Endothelial cell of umbilical vein (primary cell): ENCODE measurements around the gene CDIP1. TPM values are rescaled to one million over a fixed set of nuclear protein-coding genes. Genes with fewer than 3 reads are reported as not detected.

ENCODE experiments used
- BruUV-seq: library from RNA; stranded (reverse); fragments of 400-500 nt; replicated peaks from 2 replicates; lab custom pipeline; 2021; lab: Mats Ljungman, UMichigan
- CTCF ChIA-PET: fragments of 300-600, 350-600 bp; sonication (Branson Sonifier 250); formaldehyde crosslinking; loops from one replicate; lab custom pipeline; 2021; ENCODE audit warnings: antibody characterized with exemption, inconsistent platforms; lab: Charles Lee
- POLR2A ChIA-PET: fragments of 300-600, 350-600 bp; sonication (Branson Sonifier 250); formaldehyde crosslinking; loops from one replicate; lab custom pipeline; 2021; ENCODE audit warnings: antibody characterized with exemption, inconsistent platforms; lab: Charles Lee
- DNase-seq: peaks from one replicate; pipeline ENCODE4 v3.0.0-alpha.2; 2011; ENCODE audit warnings: low read depth, low spot score
- FAIRE-seq: peaks from 2 replicates; lab custom pipeline; 2011; peaks lifted over from hg19 to GRCh38; lab: Jason Lieb, UNC
- H2AFZ ChIP-seq: 2 replicates; pipeline ENCODE4 v1.6.0; 2012; ENCODE audit warnings: low read depth, low read length, control low read depth, inconsistent platforms
- H3K27ac ChIP-seq: 2 replicates; pipeline ENCODE4 v1.5.1; 2011; ENCODE audit warnings: low read depth, mild to moderate bottlenecking, control low read depth, low read length, moderate library complexity; ENCODE audit not compliant: insufficient read depth
- H3K27me3 ChIP-seq, 2 experiments: 2 replicates each; pipeline versions ENCODE4 v1.6.0 to v1.6.1; 2011; ENCODE audit warnings: low read length in 2 of 2, mixed read lengths in 1 of 2; ENCODE audit not compliant: control insufficient read depth in 2 of 2, insufficient read depth in 2 of 2
- H3K36me3 ChIP-seq, 2 experiments: 2 replicates in 1 of 2; 3 replicates in 1 of 2; pipeline ENCODE4 v1.5.1; 2011; ENCODE audit warnings: low read length in 2 of 2, mild to moderate bottlenecking in 1 of 2, moderate library complexity in 1 of 2; ENCODE audit not compliant: control insufficient read depth in 2 of 2, insufficient read depth in 2 of 2; ENCODE audit errors: extremely low read depth in 1 of 2
- H3K4me1 ChIP-seq: 3 replicates; pipeline ENCODE4 v1.5.1; 2011; ENCODE audit warnings: mild to moderate bottlenecking, low read length; ENCODE audit not compliant: control insufficient read depth, insufficient read depth; ENCODE audit errors: extremely low read depth
- H3K4me2 ChIP-seq: 2 replicates; pipeline ENCODE4 v1.6.1; 2011; ENCODE audit warnings: low read length, control low read depth, mixed read lengths; ENCODE audit not compliant: insufficient read depth
- H3K4me3 ChIP-seq, 3 experiments: fragments of 200-600 bp in 1 of 3; sonication (generic), shearing (Covaris generic) in 1 of 3; replicated peaks in 1 of 3; 2 replicates each; pipeline ENCODE4 v1.5.1; 2011 to 2016; ENCODE audit warnings: control low read depth in 3 of 3, low read length in 3 of 3, mild to moderate bottlenecking in 2 of 3, inconsistent platforms in 1 of 3, low read depth in 1 of 3, moderate library complexity in 1 of 3; ENCODE audit not compliant: insufficient read depth in 1 of 3
- H3K79me2 ChIP-seq: 2 replicates; pipeline ENCODE4 v1.6.0; 2012; ENCODE audit warnings: low read length, inconsistent platforms; ENCODE audit not compliant: control insufficient read depth, insufficient read depth
- H3K9ac ChIP-seq: replicated peaks from 2 replicates; pipeline ENCODE3; 2011; ENCODE audit warnings: low read length, control low read depth; ENCODE audit not compliant: insufficient read depth; ENCODE audit errors: extremely low read depth
- H3K9me1 ChIP-seq: replicated peaks from 3 replicates; pipeline ENCODE4 v1.6.0; 2011; ENCODE audit warnings: mild to moderate bottlenecking, low read length; ENCODE audit not compliant: control insufficient read depth, insufficient read depth; ENCODE audit errors: extremely low read depth
- H3K9me3 ChIP-seq: replicated peaks from 2 replicates; pipeline ENCODE4 v1.5.1; 2012; ENCODE audit warnings: low read length, inconsistent platforms; ENCODE audit not compliant: control insufficient read depth, insufficient read depth
- H4K20me1 ChIP-seq: replicated peaks from 2 replicates; pipeline ENCODE3; 2011; ENCODE audit warnings: mild to moderate bottlenecking, low read length; ENCODE audit not compliant: control insufficient read depth, insufficient read depth; ENCODE audit errors: extremely low read depth
- EZH2 ChIP-seq: IDR thresholded peaks from 2 replicates; pipeline ENCODE4 v1.6.1; 2012; ENCODE audit warnings: borderline replicate concordance, low read depth, mild to moderate bottlenecking, moderate library complexity, low read length, inconsistent platforms; ENCODE audit not compliant: severe bottlenecking
- FOS ChIP-seq: IDR thresholded peaks from 2 replicates; pipeline ENCODE4 v1.6.1; 2011; ENCODE audit warnings: mild to moderate bottlenecking, low read length, moderate library complexity, borderline replicate concordance; ENCODE audit not compliant: insufficient read depth
- GATA2 ChIP-seq: IDR thresholded peaks from 2 replicates; pipeline ENCODE4 v1.7.0; 2011; ENCODE audit warnings: low read depth, mild to moderate bottlenecking, moderate library complexity, mixed read lengths, low read length; ENCODE audit not compliant: insufficient read length, insufficient read depth
- JUN ChIP-seq: IDR thresholded peaks from 2 replicates; pipeline ENCODE4 v1.6.1; 2011; ENCODE audit warnings: borderline replicate concordance, low read depth; ENCODE audit not compliant: insufficient read length, insufficient read depth
- MYC ChIP-seq: IDR thresholded peaks from one replicate; pipeline ENCODE4 v1.6.1; 2011; ENCODE audit warnings: mild to moderate bottlenecking, low read depth, low read length
- POLR2A ChIP-seq: IDR thresholded peaks from 2 replicates; pipeline ENCODE4 v1.6.1; 2012; ENCODE audit warnings: low read depth, mild to moderate bottlenecking, control low read depth, low read length
- POLR2AphosphoS5 ChIP-seq: IDR thresholded peaks from 2 replicates; pipeline ENCODE4 v1.6.1; 2012; ENCODE audit warnings: low read depth, mild to moderate bottlenecking, control low read depth, low read length, moderate library complexity; ENCODE audit not compliant: insufficient read depth
- dilution Hi-C: fragments of 300-500 bp; cut with MboI; formaldehyde crosslinking; loops from one replicate; pipeline ENCODE4 v1.15.0; 2019; ENCODE audit warnings: low sequenced_read_pairs; ENCODE audit not compliant: extremely low pct_ligation_motif_present
- intact Hi-C: fragments of 100-400 bp; cut with micrococcal nuclease; formaldehyde crosslinking; loops from one replicate; pipeline ENCODE4 v1.10.0; 2022
- polyA plus RNA-seq, 4 experiments: library from polyadenylated mRNA; depleted of rRNA in 3 of 4; stranded (reverse) in 3 of 4; unstranded in 1 of 4; fragments of >200 nt; gene quantifications; 2 replicates each; pipeline versions ENCODE4 v1.2.1 to v1.2.3, GENCODE V29; 2011 to 2012; ENCODE audit warnings: missing spikeins in 1 of 4
- total RNA-seq: library from RNA; stranded (reverse); gene quantifications from 2 replicates; pipeline ENCODE4 v1.2.3, GENCODE V29; 2021
- TF ChIP-seq, protein P1 (sequence below), 2 donors: IDR thresholded peaks; 1 replicate in 1 of 2; 2 replicates in 1 of 2; pipeline ENCODE4 v1.5.1; 2011; ENCODE audit warnings: low read length in 2 of 2, mild to moderate bottlenecking in 2 of 2, moderate library complexity in 2 of 2, control low read depth in 1 of 2, inconsistent platforms in 1 of 2, low read depth in 1 of 2; ENCODE audit not compliant: insufficient read depth in 1 of 2; ENCODE audit errors: extremely low read depth in 1 of 2
- TF ChIP-seq, protein P2 (sequence below): IDR thresholded peaks from 2 replicates; pipeline ENCODE4 v1.6.1; 2011; ENCODE audit not compliant: insufficient read depth, insufficient read length

Gene CDIP1
- total and polyA plus RNA-seq, 2 donors (not counting 3 experiments of a cell fraction or from before 2014, with no cell fraction given) = 33.9 to 37.4 TPM

DNA sequence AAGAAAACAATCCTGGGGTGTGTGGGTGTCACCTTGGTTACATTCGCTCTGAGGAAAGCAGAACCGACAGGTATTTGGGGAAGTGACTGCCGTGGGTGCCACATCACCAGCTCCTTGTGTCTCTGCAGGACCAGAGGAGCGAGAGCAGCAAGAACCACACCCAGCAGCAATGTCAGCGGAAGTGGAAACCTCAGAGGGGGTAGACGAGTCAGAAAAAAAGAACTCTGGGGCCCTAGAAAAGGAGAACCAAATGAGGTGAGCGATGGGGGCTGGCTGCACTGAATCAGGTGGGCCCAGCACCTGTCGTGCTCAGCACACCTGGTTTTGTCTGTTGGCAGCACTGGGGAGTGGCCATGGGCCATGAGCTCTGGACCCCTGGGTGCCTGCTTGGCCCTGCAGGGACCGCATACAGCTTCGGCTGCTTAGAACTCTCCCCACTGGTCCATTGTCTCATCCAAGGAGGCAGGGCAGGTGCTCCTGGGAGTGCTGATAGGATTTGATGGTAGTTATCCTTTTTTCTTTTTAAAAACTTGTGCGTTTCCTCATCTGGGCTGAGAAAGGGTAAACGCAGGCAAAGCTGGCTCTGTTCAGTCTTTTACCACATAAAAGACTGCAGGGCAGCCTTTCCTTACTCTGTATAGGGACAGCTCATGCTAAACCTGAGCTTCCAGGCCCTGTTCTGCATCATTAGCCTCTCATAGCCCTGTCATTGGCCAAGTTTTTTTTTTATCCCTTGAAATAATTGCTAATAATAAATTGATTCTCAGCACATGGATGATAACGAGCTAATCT is 33.0 kb downstream of the CDIP1 start:
- ChIA-PET POLR2A (no interaction called here), CTCF (interaction anchor here (0.8 to 6.5 kb wide), 14 partner anchors 9 to 451 kb away, joined by 3 to 109 read pairs (median 4); partner anchors contain the start of genes CDIP1 and HMOX2)
- Histone ChIP-seq H3K4me1 (peaks cover 14% of the 10 kb centered on the region), H3K27ac (no peak overlapping the region), H4K20me1 (no peaks in the 10 kb centered on the region), H2AFZ (no peak overlapping the region), H3K27me3 (no peaks in the 10 kb centered on the region), H3K9ac (no peak overlapping the region), H3K4me3 (no peak overlapping the region), H3K9me1 (peaks cover 2% of the 10 kb centered on the region), H3K9me3 (no peaks in the 10 kb centered on the region), H3K79me2 (peaks cover 18% of the 10 kb centered on the region), H3K36me3 (peaks cover 16 to 30% of the 10 kb centered on the region in 2 experiments), H3K4me2 (no peak overlapping the region)
- no TSS peak for BruUV-seq
- FAIRE-seq = no peak
- TF ChIP-seq, protein P1, sequence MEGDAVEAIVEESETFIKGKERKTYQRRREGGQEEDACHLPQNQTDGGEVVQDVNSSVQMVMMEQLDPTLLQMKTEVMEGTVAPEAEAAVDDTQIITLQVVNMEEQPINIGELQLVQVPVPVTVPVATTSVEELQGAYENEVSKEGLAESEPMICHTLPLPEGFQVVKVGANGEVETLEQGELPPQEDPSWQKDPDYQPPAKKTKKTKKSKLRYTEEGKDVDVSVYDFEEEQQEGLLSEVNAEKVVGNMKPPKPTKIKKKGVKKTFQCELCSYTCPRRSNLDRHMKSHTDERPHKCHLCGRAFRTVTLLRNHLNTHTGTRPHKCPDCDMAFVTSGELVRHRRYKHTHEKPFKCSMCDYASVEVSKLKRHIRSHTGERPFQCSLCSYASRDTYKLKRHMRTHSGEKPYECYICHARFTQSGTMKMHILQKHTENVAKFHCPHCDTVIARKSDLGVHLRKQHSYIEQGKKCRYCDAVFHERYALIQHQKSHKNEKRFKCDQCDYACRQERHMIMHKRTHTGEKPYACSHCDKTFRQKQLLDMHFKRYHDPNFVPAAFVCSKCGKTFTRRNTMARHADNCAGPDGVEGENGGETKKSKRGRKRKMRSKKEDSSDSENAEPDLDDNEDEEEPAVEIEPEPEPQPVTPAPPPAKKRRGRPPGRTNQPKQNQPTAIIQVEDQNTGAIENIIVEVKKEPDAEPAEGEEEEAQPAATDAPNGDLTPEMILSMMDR (IDR thresholded peaks at IDR 0.05; ENCODE audit: extremely low read depth in 1 of 2, insufficient read depth in 1 of 2, low read depth in 1 of 2, low read length in 2 of 2) = no peak
- TF ChIP-seq MYC (no peak), FOS (no peak), JUN (no peak), EZH2 (no peak), POLR2A (no peak), POLR2AphosphoS5 (no peak), GATA2 (no peak)
- TF ChIP-seq, protein P2, sequence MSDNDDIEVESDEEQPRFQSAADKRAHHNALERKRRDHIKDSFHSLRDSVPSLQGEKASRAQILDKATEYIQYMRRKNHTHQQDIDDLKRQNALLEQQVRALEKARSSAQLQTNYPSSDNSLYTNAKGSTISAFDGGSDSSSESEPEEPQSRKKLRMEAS = no peak
- intact Hi-C loops = loop anchor here (1.0 kb wide), 2 partner anchors 43 to 80 kb away; no protein-coding TSS in a partner anchor
- DNase-seq = no peak
- dilution Hi-C loops = no loop called here
